LNCaP clone FGC (cell line): ENCODE measurements around the gene LYST.
"Not testable (repeated sequence)": the region's sequence is repeated elsewhere in the genome, so short reads cannot be mapped to it uniquely, and the experiment has no call there.

Experiments used
- DNase-seq: peaks from one replicate; pipeline ENCODE4 v3.0.0-alpha.2; 2011; ENCODE audit warnings: low read depth
- H3K4me3 ChIP-seq: 2 replicates; pipeline ENCODE4 v1.5.1; 2011; ENCODE audit warnings: mild to moderate bottlenecking, low read depth, low read length, control low read depth
- TF ChIP-seq, protein P1 (sequence below): IDR thresholded peaks from 2 replicates; pipeline ENCODE4 v1.5.1; 2012; ENCODE audit warnings: mild to moderate bottlenecking; ENCODE audit not compliant: control insufficient read depth, insufficient read depth; ENCODE audit errors: extremely low read depth

LYST gene

DNA sequence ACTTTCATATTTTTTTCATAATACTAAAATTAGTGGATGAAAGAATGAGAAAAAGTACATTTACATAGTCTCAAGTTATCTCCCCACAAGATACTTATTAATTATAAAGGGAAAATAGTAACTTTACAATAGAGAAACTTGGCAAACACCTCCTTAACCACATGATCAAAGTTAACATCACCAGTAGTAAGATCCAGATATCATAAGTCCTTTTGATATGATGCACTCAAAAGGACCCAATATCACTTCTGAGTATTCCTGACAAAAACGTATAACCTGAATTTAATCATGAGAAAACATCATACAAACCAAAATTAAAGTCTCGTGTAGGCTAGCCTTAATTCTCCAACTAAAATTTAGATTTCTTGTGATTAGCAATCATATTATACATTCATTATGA lies 67.4 kb downstream of the LYST start:
- no peak for DNase-seq
- TF ChIP-seq, protein P1, sequence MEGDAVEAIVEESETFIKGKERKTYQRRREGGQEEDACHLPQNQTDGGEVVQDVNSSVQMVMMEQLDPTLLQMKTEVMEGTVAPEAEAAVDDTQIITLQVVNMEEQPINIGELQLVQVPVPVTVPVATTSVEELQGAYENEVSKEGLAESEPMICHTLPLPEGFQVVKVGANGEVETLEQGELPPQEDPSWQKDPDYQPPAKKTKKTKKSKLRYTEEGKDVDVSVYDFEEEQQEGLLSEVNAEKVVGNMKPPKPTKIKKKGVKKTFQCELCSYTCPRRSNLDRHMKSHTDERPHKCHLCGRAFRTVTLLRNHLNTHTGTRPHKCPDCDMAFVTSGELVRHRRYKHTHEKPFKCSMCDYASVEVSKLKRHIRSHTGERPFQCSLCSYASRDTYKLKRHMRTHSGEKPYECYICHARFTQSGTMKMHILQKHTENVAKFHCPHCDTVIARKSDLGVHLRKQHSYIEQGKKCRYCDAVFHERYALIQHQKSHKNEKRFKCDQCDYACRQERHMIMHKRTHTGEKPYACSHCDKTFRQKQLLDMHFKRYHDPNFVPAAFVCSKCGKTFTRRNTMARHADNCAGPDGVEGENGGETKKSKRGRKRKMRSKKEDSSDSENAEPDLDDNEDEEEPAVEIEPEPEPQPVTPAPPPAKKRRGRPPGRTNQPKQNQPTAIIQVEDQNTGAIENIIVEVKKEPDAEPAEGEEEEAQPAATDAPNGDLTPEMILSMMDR = no peak
- no peak overlapping the region for H3K4me3 ChIP-seq

DNA sequence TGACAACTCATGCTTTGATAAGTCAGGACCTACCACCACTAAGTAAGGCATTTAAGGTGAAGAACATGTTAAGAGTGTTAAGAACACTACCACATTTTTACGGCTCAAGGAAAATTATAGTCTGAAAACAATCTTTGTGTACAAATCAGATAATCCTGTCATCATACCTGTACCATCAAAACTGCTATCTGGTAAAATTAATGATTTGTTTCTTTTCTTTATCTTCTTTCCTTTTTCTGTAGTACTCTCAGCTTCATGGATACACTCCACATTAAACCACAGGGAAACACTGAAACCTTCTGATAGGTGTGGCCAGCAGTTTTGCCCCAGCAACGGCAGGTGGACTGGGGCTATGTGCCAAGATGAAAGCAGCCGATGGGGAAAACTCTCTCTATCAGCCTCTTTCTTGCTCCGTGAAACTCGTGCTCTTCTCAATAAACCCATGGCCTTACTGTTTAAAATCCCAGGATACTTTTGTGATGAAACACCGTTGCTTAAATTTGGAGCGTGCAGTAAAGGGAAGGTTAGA lies 75.1 kb downstream of the LYST start:
- TF ChIP-seq, protein P1 = no peak
- H3K4me3 ChIP-seq = no peak overlapping the region
- no peak for DNase-seq

- TF ChIP-seq, protein P1 = no peak
- no peak for DNase-seq
- no peak overlapping the region for H3K4me3 ChIP-seq
Measured at GRCh38 chr1:235790123-235790522, 76.6 kb downstream of the LYST start.

DNA sequence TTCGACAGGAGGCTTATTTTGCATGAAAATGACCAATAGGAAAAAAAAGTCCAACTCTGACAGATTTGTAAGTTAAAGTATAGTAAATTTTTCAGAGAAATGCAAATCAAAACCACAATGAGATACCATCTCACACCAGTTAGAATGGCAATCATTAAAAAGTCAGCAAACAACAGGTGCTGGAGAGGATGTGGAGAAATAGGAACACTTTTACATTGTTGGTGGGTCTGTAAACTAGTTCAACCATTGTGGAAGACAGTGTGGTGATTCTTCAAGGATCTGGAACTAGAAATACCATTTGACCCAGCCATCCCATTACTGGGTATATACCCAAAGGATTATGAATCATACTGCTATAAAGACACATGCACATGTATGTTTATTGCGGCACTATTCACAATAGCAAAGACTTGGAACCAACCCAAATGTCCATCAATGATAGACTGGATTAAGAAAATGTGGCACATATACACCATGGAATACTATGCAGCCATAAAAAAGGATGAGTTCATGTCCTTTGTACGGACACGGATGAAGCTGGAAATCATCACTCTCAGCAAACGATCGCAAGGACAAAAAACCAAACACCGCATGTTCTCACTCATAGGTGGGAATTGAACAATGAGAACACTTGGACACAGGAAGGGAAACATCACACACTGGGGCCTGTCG lies 80.3 kb downstream of the LYST start:
- DNase-seq, H3K4me3 ChIP-seq: not testable (repeated sequence)

- TF ChIP-seq, protein P1 = no peak
- no peak for DNase-seq
- no peak overlapping the region for H3K4me3 ChIP-seq
Measured at GRCh38 chr1:235784950-235785349, 81.8 kb downstream of the LYST start.

- TF ChIP-seq, protein P1 = peak; percentile 32; the same call in 1 of the 2 replicates
- peak; percentile 28 for DNase-seq
- H3K4me3 ChIP-seq = no peak overlapping the region
Measured at GRCh38 chr1:235783148-235783776, 83.4 kb downstream of the LYST start.

DNA sequence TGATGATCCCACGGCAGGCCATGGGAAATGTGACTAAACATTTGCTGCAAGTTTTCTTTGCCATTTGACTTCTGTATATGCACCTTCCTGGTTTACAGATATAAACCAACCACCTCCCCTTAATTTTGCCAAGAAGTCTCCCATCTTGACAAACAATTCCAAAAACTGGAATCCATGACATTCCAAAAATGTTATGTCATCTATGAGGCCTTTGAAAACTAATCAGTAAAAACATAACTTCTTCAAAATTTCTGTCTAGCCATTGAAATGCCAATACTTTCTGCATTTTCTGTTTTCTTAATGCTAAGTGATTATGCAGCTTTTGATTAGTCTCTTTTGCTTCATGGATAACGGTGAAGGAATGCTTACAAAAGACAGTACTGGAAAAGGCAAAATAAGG lies 84.1 kb downstream of the LYST start:
- DNase-seq = no peak
- TF ChIP-seq, protein P1 = no peak
- no peak overlapping the region for H3K4me3 ChIP-seq
